Activated CD8-positive, alpha-beta memory T cell treated with anti-CD3 and anti-CD28 coated beads for 1 hour (primary cell): ENCODE data around the gene DHX58.

Experiments
- DNase-seq, 2 donors: peaks; one replicate each; pipeline ENCODE4 v3.0.0-alpha.2; 2020; ENCODE audit warnings: low read depth in 1 of 2; ENCODE audit errors: extremely low read depth in 1 of 2

Gene DHX58

GRCh38 chr17:42087736-42088705, 24.5 kb downstream of the DHX58 start:
- DNase-seq: no peak

DNA sequence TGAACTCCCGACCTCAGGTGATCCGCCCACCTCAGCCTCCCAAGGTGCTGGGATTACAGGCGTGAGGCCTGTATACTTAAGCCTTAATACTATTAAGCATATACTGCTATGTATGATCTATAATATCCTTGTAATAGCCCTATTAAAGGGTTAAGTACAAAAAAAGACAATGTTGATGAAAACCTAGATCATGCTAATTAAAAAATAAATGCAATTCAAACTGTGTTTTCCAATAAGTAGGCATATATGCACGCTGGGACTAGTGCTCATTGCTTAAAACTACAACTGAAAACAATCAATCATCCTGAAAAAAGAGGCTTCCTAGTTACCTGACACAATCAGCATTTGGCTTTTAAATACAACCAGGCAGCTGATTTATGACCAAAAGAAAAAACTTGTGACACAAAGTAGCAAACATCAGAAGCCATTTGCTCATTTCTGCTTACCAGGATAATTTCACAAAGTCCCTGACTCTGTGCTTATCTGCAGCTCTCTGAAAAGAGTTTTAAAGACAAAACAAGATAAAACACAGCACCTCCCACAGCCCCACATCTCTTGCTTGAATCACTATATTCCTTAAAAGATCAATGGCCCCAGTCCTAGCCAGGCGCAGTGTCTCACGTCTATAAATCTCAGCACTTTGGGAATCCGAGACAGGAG, 25.3 kb downstream of the DHX58 start:
- DNase-seq: no peak

- no peak for DNase-seq
Observed at GRCh38 chr17:42081516-42082129, 30.9 kb downstream of the DHX58 start.

GRCh38 chr17:42079541-42079940, 33.0 kb downstream of the DHX58 start:
- no peak for DNase-seq

GRCh38 chr17:42078396-42079043, 34.0 kb downstream of the DHX58 start:
- DNase-seq: no peak

- no peak for DNase-seq
Observed at GRCh38 chr17:42077755-42078154, 34.8 kb downstream of the DHX58 start.

- no peak for DNase-seq
Observed at GRCh38 chr17:42076797-42077559, 35.5 kb downstream of the DHX58 start.

DNA sequence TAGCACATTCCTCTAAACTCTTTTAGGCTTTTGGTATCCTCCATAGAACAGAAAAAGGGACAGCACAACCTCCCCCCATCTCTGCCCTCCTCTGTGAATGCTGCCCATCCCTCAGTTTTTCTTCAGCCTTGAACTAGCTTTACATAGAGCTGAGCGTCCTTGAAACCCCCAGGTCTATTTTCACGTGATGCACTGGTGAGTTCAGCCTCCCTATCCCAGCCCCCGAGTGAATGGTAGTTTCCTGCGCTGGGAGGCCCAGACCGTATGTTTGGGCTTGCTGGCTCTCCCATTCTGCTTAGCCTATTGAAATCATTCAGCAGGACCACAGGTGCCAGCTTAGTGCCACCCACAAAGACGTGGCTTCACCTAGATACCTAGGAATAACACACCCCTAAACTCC, 36.7 kb downstream of the DHX58 start:
- DNase-seq: no peak

GRCh38 chr17:42072323-42073187, 40.0 kb downstream of the DHX58 start:
- DNase-seq: no peak

GRCh38 chr17:42071810-42072209, 40.7 kb downstream of the DHX58 start:
- no peak for DNase-seq

- no peak for DNase-seq
Observed at GRCh38 chr17:42068979-42069378, 43.5 kb downstream of the DHX58 start.

DNA sequence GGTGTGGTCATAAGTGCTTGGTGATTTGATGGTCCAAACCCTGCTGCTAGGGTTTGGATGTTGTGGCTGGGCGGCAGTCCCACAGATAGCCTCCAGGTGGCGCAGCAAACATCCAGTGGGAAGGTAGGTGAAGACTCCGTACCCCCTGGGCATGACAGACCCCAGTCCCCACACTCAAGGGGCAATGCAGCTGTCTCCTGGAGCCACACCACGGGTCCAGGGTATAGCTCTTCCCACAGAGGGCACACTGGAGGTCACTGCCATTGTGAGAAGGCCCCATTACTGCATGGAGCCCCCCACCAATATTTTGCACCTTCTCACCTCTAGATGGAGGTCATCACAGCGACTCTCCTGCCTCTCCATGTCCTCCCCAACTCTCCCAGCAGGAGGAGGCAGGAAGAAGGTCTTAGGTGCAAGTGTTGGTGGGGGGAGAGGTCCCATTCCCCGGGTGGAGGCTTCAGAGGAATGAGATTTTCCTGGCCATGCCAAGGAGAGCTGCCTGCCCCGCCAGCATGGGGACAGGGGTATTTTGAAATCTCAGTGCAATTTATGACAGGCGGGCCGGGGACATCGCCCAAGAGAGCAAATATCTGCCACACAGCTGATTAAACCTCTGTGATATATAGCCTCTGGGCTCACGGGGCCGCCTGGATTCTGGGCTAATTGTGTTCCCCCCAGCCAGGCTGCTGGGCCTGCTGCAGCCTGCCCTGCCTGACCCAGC, 45.0 kb downstream of the DHX58 start:
- DNase-seq: peak in 1 of 2 donors; percentile 51

DNA sequence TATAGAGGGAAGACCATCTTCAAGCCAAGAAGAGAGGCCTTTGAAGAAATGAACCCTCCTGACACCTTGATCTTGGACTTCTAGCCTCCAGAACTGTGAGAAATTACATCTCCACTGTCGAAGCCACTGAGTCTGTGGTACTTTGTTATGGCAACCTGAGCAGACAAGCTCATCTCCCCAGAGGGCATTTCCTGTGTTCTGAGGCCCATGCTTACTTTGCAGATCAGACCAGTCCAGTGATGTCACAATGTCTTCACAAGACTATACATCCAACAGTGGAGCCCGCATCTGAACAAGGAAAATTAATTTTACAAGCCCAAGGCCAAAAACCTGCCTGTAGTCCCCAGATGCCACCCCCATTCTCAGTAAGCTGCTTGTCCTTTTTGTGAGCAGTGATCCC, 47.3 kb downstream of the DHX58 start:
- DNase-seq: no peak

GRCh38 chr17:42062681-42063080, 49.8 kb downstream of the DHX58 start:
- DNase-seq: no peak

GRCh38 chr17:42061646-42062487, 50.6 kb downstream of the DHX58 start:
- DNase-seq: no peak

DNA sequence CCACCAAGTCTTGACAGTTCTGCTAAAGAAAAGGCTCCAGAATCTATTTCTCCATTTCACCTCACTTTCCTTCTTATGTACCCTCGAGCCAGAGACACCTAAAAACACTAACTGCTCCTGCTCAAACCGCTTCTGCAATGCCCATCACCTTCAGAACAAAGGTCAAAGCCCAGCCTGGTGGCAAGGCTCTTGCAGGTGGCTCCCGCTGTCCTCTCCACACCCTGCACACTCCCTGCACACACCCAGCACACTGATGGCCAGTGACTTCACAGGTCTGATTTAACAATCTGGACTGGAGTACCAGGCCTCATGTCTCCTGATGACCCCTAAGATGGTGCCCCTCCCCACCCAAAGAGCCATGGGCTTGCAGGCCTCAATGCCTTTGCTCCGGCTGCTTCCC, 52.3 kb downstream of the DHX58 start:
- no peak for DNase-seq

GRCh38 chr17:42059815-42060214, 52.7 kb downstream of the DHX58 start:
- no peak for DNase-seq

DNA sequence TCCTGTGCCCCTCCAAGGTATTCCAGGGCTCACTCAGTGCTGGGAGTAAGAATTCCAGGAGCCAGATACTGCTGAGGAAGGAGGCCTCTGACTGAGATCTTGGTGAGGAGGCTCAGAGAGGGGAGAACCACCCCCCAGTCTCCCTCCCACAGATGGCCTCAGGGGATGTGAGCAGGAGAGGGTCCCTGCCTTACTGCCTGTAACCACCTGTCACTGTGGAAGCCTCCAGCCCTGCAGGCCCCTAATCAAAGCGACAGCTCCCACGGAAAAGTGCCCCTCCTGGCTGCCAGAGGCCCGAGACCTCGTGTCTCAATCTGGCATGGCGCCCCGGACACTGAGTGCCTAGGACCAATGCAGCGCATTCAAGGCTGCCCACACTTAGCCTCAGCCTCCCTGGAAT, 54.5 kb downstream of the DHX58 start:
- DNase-seq: no peak
